CD4-positive, alpha-beta T cell (primary cell): ENCODE data around the gene PI4KA. TPM values are rescaled to one million over a fixed set of nuclear protein-coding genes. Genes with fewer than 3 reads are reported as not detected.

ENCODE experiments used
- ATAC-seq: fragments of 200-7000 bp; cut with Tn5 transposase; one replicate; pipeline ENCODE4 v1.10.0; 2022; ENCODE audit warnings: mild to moderate bottlenecking; ENCODE audit not compliant: poor library complexity
- CTCF ChIA-PET: fragments of 350-600 bp; sonication (Branson Sonifier 250); formaldehyde crosslinking; loops from one replicate; lab custom pipeline; 2021; ENCODE audit warnings: antibody characterized with exemption, inconsistent platforms; lab: Charles Lee
- POLR2A ChIA-PET: fragments of 350-600 bp; sonication (Branson Sonifier 250); formaldehyde crosslinking; loops from one replicate; lab custom pipeline; 2021; ENCODE audit warnings: antibody characterized with exemption, inconsistent platforms; lab: Charles Lee
- DNase-seq, 14 experiments: peaks; one replicate each; pipeline ENCODE4 v3.0.0-alpha.2; 2013 to 2020; ENCODE audit warnings: mixed read lengths in 2 of 14
- H3K27ac ChIP-seq, 2 donors: one replicate each; pipeline versions ENCODE4 v1.5.1 to v1.7.0; 2013; ENCODE audit warnings: low read length in 2 of 2, low read depth in 1 of 2, mild to moderate bottlenecking in 1 of 2
- H3K27me3 ChIP-seq, 2 experiments: 1 replicate in 1 of 2; 2 replicates in 1 of 2; pipeline versions ENCODE4 v1.6.1 to v1.7.0; 2013; ENCODE audit warnings: low read length in 2 of 2, control low read depth in 1 of 2, mild to moderate bottlenecking in 1 of 2, moderate library complexity in 1 of 2; ENCODE audit not compliant: insufficient read depth in 2 of 2, control insufficient read depth in 1 of 2
- H3K36me3 ChIP-seq: one replicate; pipeline ENCODE4 v1.6.1; 2013; ENCODE audit warnings: low read length, control low read depth; ENCODE audit not compliant: insufficient read depth
- H3K4me1 ChIP-seq: one replicate; pipeline ENCODE4 v1.6.1; 2013; ENCODE audit warnings: low read length, control low read depth; ENCODE audit not compliant: insufficient read depth
- H3K4me3 ChIP-seq: one replicate; pipeline ENCODE4 v1.5.1; 2013; ENCODE audit warnings: mild to moderate bottlenecking, low read length, moderate library complexity
- H3K9me3 ChIP-seq, 2 experiments: 1 replicate in 1 of 2; 2 replicates in 1 of 2; pipeline versions ENCODE4 v1.6.1 to v1.7.0; 2013; ENCODE audit warnings: low read length in 2 of 2, mild to moderate bottlenecking in 2 of 2, control low read depth in 1 of 2, moderate library complexity in 1 of 2; ENCODE audit not compliant: control insufficient read depth in 1 of 2, insufficient read depth in 1 of 2
- H3K27ac Mint-ChIP-seq: one replicate; pipeline ENCODE4 v1.8.0; 2020; ENCODE audit warnings: mixed read lengths
- H3K27me3 Mint-ChIP-seq: one replicate; pipeline ENCODE4 v1.8.0; 2021; ENCODE audit warnings: mixed read lengths
- H3K36me3 Mint-ChIP-seq: one replicate; pipeline ENCODE4 v1.8.0; 2021; ENCODE audit warnings: low read depth, mixed read lengths
- H3K4me1 Mint-ChIP-seq: one replicate; pipeline ENCODE4 v1.8.0; 2021; ENCODE audit warnings: low read depth, mixed read lengths
- H3K4me3 Mint-ChIP-seq: one replicate; pipeline ENCODE4 v1.8.0; 2020; ENCODE audit warnings: mild to moderate bottlenecking, mixed read lengths
- H3K9me3 Mint-ChIP-seq: one replicate; pipeline ENCODE4 v1.8.0; 2020; ENCODE audit warnings: mixed read lengths
- intact Hi-C, 2 experiments: fragments of 100-400 bp; cut with DNase I in 1 of 2; cut with micrococcal nuclease in 1 of 2; formaldehyde crosslinking; loops; one replicate each; pipeline versions ENCODE4 v1.15.1 to v1.9.0; 2023 to 2025; cut with DNase I, micrococcal nuclease
- total RNA-seq, 174 experiments: library from RNA in 2 of 174; stranded (reverse) in 2 of 174; gene quantifications; one replicate each; pipeline ENCODE4 v1.2.3 and lab custom pipeline; 2021 to 2026
- TF ChIP-seq, protein P1 (sequence below): fragments of 200-600 bp; IDR thresholded peaks from one replicate; pipeline ENCODE4 v1.8.0; 2022; ENCODE audit warnings: antibody characterized with exemption, mild to moderate bottlenecking

Gene PI4KA
- total RNA-seq, 2 experiments from 2014 or later: 137 to 146 TPM

GRCh38 chr22:20785415-20785814 lies 73.2 kb downstream of the PI4KA start:
- H3K36me3 ChIP-seq: peaks cover 59% of the 10 kb centered on the region
- ChIA-PET POLR2A (no interaction called here), CTCF (no interaction called here)
- no peaks in the 10 kb centered on the region for H3K9me3 ChIP-seq
- H3K27ac ChIP-seq: no peak overlapping the region
- Mint-ChIP-seq H3K27me3 (no peaks in the 10 kb centered on the region), H3K36me3 (peaks cover 42% of the 10 kb centered on the region), H3K27ac (no peak overlapping the region), H3K4me3 (no peak overlapping the region), H3K9me3 (no peaks in the 10 kb centered on the region), H3K4me1 (peaks cover 7% of the 10 kb centered on the region)
- H3K27me3 ChIP-seq: no peaks in the 10 kb centered on the region
- intact Hi-C loops: no loop called here
- DNase-seq: no peak
- TF ChIP-seq, protein P1, sequence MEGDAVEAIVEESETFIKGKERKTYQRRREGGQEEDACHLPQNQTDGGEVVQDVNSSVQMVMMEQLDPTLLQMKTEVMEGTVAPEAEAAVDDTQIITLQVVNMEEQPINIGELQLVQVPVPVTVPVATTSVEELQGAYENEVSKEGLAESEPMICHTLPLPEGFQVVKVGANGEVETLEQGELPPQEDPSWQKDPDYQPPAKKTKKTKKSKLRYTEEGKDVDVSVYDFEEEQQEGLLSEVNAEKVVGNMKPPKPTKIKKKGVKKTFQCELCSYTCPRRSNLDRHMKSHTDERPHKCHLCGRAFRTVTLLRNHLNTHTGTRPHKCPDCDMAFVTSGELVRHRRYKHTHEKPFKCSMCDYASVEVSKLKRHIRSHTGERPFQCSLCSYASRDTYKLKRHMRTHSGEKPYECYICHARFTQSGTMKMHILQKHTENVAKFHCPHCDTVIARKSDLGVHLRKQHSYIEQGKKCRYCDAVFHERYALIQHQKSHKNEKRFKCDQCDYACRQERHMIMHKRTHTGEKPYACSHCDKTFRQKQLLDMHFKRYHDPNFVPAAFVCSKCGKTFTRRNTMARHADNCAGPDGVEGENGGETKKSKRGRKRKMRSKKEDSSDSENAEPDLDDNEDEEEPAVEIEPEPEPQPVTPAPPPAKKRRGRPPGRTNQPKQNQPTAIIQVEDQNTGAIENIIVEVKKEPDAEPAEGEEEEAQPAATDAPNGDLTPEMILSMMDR: no peak
- no peak for ATAC-seq
- H3K4me1 ChIP-seq: no peaks in the 10 kb centered on the region
- H3K4me3 ChIP-seq: no peak overlapping the region

GRCh38 chr22:20783844-20784723 lies 74.5 kb downstream of the PI4KA start:
- peaks cover 47% of the 10 kb centered on the region for H3K36me3 Mint-ChIP-seq
- intact Hi-C loops: loop anchor here in 1 of 2 experiments (1.0 kb wide), 1 partner anchor 178 kb away; no protein-coding TSS in a partner anchor

GRCh38 chr22:20783300-20783673 lies 75.3 kb downstream of the PI4KA start:
- DNase-seq: no peak
- POLR2A ChIA-PET: no interaction called here
- intact Hi-C loops: no loop called here

More at GRCh38 chr22:20783844-20784723, 74.5 kb downstream of the PI4KA start:
- H3K4me3 ChIP-seq: no peak overlapping the region
- H3K4me3 Mint-ChIP-seq: no peak overlapping the region
- peaks cover 7% of the 10 kb centered on the region for H3K4me1 Mint-ChIP-seq
- H3K27ac ChIP-seq: no peak overlapping the region
- H3K9me3 Mint-ChIP-seq: no peaks in the 10 kb centered on the region
- DNase-seq (peak in 11 of 14 experiments; percentile 8 to 70 (median 23)), ATAC-seq (peak; percentile 84)
- TF ChIP-seq, protein P1: peak; percentile 77
- H3K36me3 ChIP-seq: peaks cover 65% of the 10 kb centered on the region
- CTCF ChIA-PET: interaction anchor here (0.7 to 1.4 kb wide), 5 partner anchors 10 to 136 kb away, joined by 3 to 4 read pairs (median 3); partner anchors contain the start of gene SERPIND1
- POLR2A ChIA-PET: no interaction called here
- no peak overlapping the region for H3K27ac Mint-ChIP-seq
- H3K27me3 ChIP-seq: no peaks in the 10 kb centered on the region
- H3K4me1 ChIP-seq: no peaks in the 10 kb centered on the region
- H3K9me3 ChIP-seq: no peaks in the 10 kb centered on the region
- H3K27me3 Mint-ChIP-seq: no peaks in the 10 kb centered on the region

More at GRCh38 chr22:20783300-20783673, 75.3 kb downstream of the PI4KA start:
- no peak overlapping the region for H3K27ac ChIP-seq
- peaks cover 65% of the 10 kb centered on the region for H3K36me3 ChIP-seq
- TF ChIP-seq, protein P1: no peak
- no peak for ATAC-seq
- H3K27me3 ChIP-seq: no peaks in the 10 kb centered on the region
- Mint-ChIP-seq H3K36me3 (peaks cover 47% of the 10 kb centered on the region), H3K9me3 (no peaks in the 10 kb centered on the region), H3K27ac (no peak overlapping the region), H3K4me3 (no peak overlapping the region), H3K27me3 (no peaks in the 10 kb centered on the region), H3K4me1 (peaks cover 7% of the 10 kb centered on the region)
- H3K4me3 ChIP-seq: no peak overlapping the region
- no peaks in the 10 kb centered on the region for H3K4me1 ChIP-seq
- CTCF ChIA-PET: interaction anchor here (0.8 kb wide), 1 partner anchor 37 kb away, joined by 3 read pairs; no protein-coding TSS in a partner anchor
- no peaks in the 10 kb centered on the region for H3K9me3 ChIP-seq
